Heart left ventricle (tissue), 16 donors: ENCODE data around the gene WLS. TPM values are rescaled to one million over a fixed set of nuclear protein-coding genes. Genes with fewer than 3 reads are reported as not detected.

Experiments used
- ATAC-seq, 4 donors: fragments of 200-7000 bp; cut with Tn5 transposase; one replicate each; pipeline ENCODE4 v1.9.1; 2020 to 2022; ENCODE audit warnings: moderate library complexity in 4 of 4, mild to moderate bottlenecking in 3 of 4, moderate number of reproducible peaks in 1 of 4
- DNase-seq, 5 donors: peaks; one replicate each; pipeline ENCODE4 v3.0.0-alpha.2; 2020
- H3K27ac ChIP-seq, 12 donors: fragments of 200-600 bp; sonication (generic) in 4 of 12; one replicate each; pipeline versions ENCODE4 v1.5.0 to v1.8.0; 2016 to 2022; ENCODE audit warnings: mild to moderate bottlenecking in 2 of 12
- H3K27me3 ChIP-seq, 9 donors: fragments of 200-600 bp; sonication (generic) in 2 of 9; one replicate each; pipeline versions ENCODE4 v1.5.1 to v1.8.0; 2016 to 2022; ENCODE audit warnings: mild to moderate bottlenecking in 3 of 9
- H3K36me3 ChIP-seq, 9 donors: fragments of 200-600 bp; sonication (generic) in 2 of 9; one replicate each; pipeline versions ENCODE4 v1.5.0 to v1.8.0; 2018 to 2022; ENCODE audit warnings: mild to moderate bottlenecking in 2 of 9
- H3K4me1 ChIP-seq, 12 donors: fragments of 200-600 bp; sonication (generic) in 4 of 12; one replicate each; pipeline versions ENCODE4 v1.5.0 to v1.8.0; 2016 to 2022; ENCODE audit warnings: mild to moderate bottlenecking in 3 of 12
- H3K4me3 ChIP-seq, 12 donors: fragments of 200-600 bp; sonication (generic) in 4 of 12; one replicate each; pipeline versions ENCODE4 v1.5.0 to v1.8.0; 2017 to 2022; ENCODE audit warnings: mild to moderate bottlenecking in 9 of 12, moderate library complexity in 4 of 12
- H3K9me3 ChIP-seq, 12 donors: fragments of 200-600 bp; sonication (generic) in 4 of 12; one replicate each; pipeline versions ENCODE4 v1.5.0 to v1.8.0; 2016 to 2022; ENCODE audit warnings: mild to moderate bottlenecking in 1 of 12
- CTCF ChIP-seq, 12 donors: fragments of 200-600 bp; sonication (generic) in 4 of 12; IDR thresholded peaks; one replicate each; pipeline versions ENCODE4 v1.5.0 to v1.8.0; 2018 to 2022; ENCODE audit warnings: antibody characterized with exemption in 12 of 12, mild to moderate bottlenecking in 5 of 12
- POLR2A ChIP-seq, 2 donors: fragments of 450-650 bp; IDR thresholded peaks; one replicate each; pipeline ENCODE4 v1.6.1; 2017; ENCODE audit warnings: antibody characterized with exemption in 2 of 2, mild to moderate bottlenecking in 2 of 2, moderate library complexity in 2 of 2
- WGBS, 4 donors: extraction: QIAGEN DNeasy Blood & Tissue Kit in 2 of 4; methylation state at CpG; one replicate each; pipeline versions ENCODE4 v1.1.5 to v1.1.7; 2013 to 2018; 5-methylcytosine and 5-hydroxymethylcytosine counted together
- intact Hi-C, 10 donors: fragments of 100-400 bp; cut with DNase I; formaldehyde crosslinking; loops; one replicate each; pipeline versions ENCODE4 v1.11.1 to v1.14.2; 2022
- polyA plus RNA-seq, 2 donors: library from polyadenylated mRNA; stranded (reverse); fragments of 200-250 nt; gene quantifications; one replicate each; pipeline ENCODE4 v1.2.3, GENCODE V29; 2013
- total RNA-seq, 9 donors: library from RNA; depleted of rRNA in 2 of 9; stranded (reverse); fragments of >200 nt in 2 of 9; fragmentation: NEBNext Ultra II Directional in 3 of 9; extraction: Animal tissue kit (Norgen Biotek cat#: 25700) in 3 of 9; gene quantifications; one replicate each; pipeline versions ENCODE4 v1.1.0 to v1.2.4, GENCODE V29; 2016 to 2023
- donor health status: ischemic (EF 13 %, LVEDD 7.1; RV severe dilation, severe dysfunction).
- donor health status: healthy with polysubstance abuse.
- donor health status: DM: no; HTN: yes; CAD: no.
- donor health status: DM: no; HTN: no; CAD: no.
- donor health status: ischemic (EF 25% LVEDD 6.9; RV normal size, moderate dysfunction).
- donor health status: ischemic (EF 25% LVEDD 5.7; RV mildly dilated, moderate dysfunction).
- donor health status: healthy.
- donor health status: DM: yes; HTN: yes; CAD: no.
- donor health status: ischemic (EF 35%, LVEDD 5.7; RV mildly dilated, moderate dysfunction).
- donor health status: nonischemic (EF 11% LVEDD 7.7; RV severe dilation, severe dysfunction).
- donor health status: DM: yes; HTN: yes; CAD: no.
- donor health status: PGD.
- donor health status: ischemic (EF 29% LVEDD 5.4; RV normal size, mild dysfunction).
- donor health status: nonischemic (EF 23%, LVEDD 6.1; RV moderate dilation, normal function).

The WLS gene
- total and polyA plus RNA-seq, 11 donors, result 36.5 to 115 (median 101) TPM

GRCh38 chr1:68206848-68207689, 25.3 kb downstream of the WLS start:
- no peaks in the 10 kb centered on the region for H3K27me3 ChIP-seq
- H3K27ac ChIP-seq, result peak overlapping the region in 10 of 12 donors; percentile 5 to 59 (median 38)
- TF ChIP-seq CTCF (IDR thresholded peaks at IDR 0.05), result no peak
- no peak for TF ChIP-seq POLR2A (IDR thresholded peaks at IDR 0.05)
- intact Hi-C loops, result no loop called here
- peaks cover 0 to 88% (median 44%) of the 10 kb centered on the region in 12 donors for H3K4me1 ChIP-seq
- no peaks in the 10 kb centered on the region for H3K9me3 ChIP-seq
- no peak overlapping the region for H3K4me3 ChIP-seq
- no peaks in the 10 kb centered on the region for H3K36me3 ChIP-seq
- ATAC-seq (peak in 3 of 4 donors; percentile 25 to 50 (median 45)), DNase-seq (no peak)
- 13 to 23% (median 16%) methylated on average over 3 of the region's 3 CpGs for WGBS, 4 donors

DNA sequence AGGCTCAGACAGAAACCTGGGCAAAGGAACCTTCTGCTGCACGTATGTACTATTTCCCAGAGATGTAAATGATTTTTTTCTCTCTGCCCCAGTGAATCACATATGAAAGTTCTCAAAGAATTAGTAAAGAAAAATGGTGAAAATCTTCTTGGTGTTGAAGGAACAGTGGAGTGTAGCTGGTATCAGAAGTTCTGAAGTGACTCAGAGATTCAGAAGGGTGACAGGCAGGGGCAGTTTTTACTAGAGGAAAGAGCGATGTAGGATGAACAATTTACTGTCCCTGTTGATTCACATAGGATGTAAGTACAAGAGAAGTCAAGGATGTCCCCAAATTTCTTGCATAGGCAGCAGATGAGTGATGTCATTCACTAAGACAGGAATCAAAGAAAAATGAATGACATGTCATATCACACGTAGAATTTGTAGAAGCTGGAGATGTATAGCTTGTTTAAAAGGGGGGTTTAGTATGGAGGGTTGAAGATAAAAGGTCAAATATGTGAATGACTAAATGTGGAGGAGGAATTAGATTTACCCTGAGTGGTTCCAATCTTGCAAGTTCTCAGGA, 26.4 kb downstream of the WLS start:
- 91 to 94% (median 92%) methylated on average over 3 of the region's 3 CpGs for WGBS, 4 donors
- Histone ChIP-seq H3K4me1 (peaks cover 3 to 97% (median 53%) of the 10 kb centered on the region in 12 donors), H3K4me3 (no peak overlapping the region), H3K27ac (peak overlapping the region in 7 of 12 donors; percentile 9 to 59 (median 33)), H3K9me3 (no peaks in the 10 kb centered on the region), H3K27me3 (no peaks in the 10 kb centered on the region), H3K36me3 (no peaks in the 10 kb centered on the region)
- DNase-seq, result no peak
- ATAC-seq, result no peak
- TF ChIP-seq CTCF (IDR thresholded peaks at IDR 0.05), result no peak
- no peak for TF ChIP-seq POLR2A (IDR thresholded peaks at IDR 0.05)
- intact Hi-C loops, result no loop called here

DNA sequence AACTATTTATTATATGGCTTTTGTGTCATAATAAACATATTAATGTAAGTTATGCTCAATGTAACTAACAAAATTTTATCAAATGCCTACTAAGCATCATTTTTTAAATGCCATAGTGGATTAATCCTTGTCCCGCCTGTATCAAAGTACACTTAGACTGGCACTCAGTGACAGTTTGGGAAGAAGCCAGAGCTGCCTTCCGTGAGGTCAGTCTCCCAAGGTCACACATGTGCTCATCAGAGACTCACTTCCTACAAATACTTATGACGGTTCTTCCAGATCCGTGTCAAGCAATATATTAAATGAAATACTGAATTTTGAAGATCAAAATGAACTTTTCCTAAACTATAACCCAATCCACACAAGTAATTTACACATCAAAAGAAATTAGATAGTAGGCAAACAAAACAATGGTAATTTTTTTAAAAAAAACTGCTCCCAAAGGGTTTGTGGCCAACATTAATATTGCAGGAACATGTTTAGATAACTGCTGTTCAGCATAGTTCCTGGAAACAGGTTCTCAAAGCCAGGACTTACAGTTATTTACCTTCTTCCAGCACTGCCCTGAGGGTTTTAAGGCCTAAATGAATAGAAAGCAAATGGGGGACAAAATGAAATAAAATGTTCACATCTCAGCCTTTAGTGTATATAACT, 27.2 kb downstream of the WLS start:
- peaks cover 3 to 94% (median 50%) of the 10 kb centered on the region in 12 donors for H3K4me1 ChIP-seq
- intact Hi-C loops, result no loop called here

More for the DNA sequence above, 27.2 kb downstream of the WLS start:
- no peak overlapping the region for H3K4me3 ChIP-seq
- no peaks in the 10 kb centered on the region for H3K27me3 ChIP-seq
- ATAC-seq (peak in 3 of 4 donors; percentile 61 to 78 (median 70)), DNase-seq (peak in 3 of 5 donors; percentile 32 to 60 (median 48))
- TF ChIP-seq CTCF (IDR thresholded peaks at IDR 0.05), result peak in 3 of 12 donors; percentile 16 to 40 (median 32)
- no peak for TF ChIP-seq POLR2A (IDR thresholded peaks at IDR 0.05)
- 21 to 33% (median 30%) methylated on average over 4 of the region's 4 CpGs for WGBS, 4 donors
- H3K27ac ChIP-seq, result peak overlapping the region in 11 of 12 donors; percentile 0 to 50 (median 15)
- H3K9me3 ChIP-seq, result no peaks in the 10 kb centered on the region
- H3K36me3 ChIP-seq, result no peaks in the 10 kb centered on the region
